MM.1S (cell line): ENCODE measurements around the gene GTPBP3.

Experiments used
- DNase-seq: peaks from one replicate; pipeline ENCODE4 v3.0.0-alpha.2; 2015
- H2AFZ ChIP-seq: fragments of 300-600 bp; sonication (generic); 2 replicates; pipeline ENCODE4 v1.6.0; 2016; ENCODE audit warnings: antibody characterized with exemption, low read length
- H3F3A ChIP-seq: fragments of 300-600 bp; sonication (generic); 2 replicates; pipeline ENCODE4 v1.6.1; 2016; ENCODE audit warnings: mild to moderate bottlenecking, antibody characterized with exemption, low read length, moderate library complexity, mixed read lengths; ENCODE audit not compliant: insufficient read depth
- H3K27ac ChIP-seq: fragments of 300-600 bp; sonication (generic); 2 replicates; pipeline ENCODE4 v1.5.1; 2016; ENCODE audit warnings: mild to moderate bottlenecking, low read length
- H3K27me3 ChIP-seq: fragments of 300-600 bp; sonication (generic); replicated peaks from 2 replicates; pipeline ENCODE4 v1.6.0; 2016; ENCODE audit warnings: low read length; ENCODE audit not compliant: insufficient read depth
- H3K36me3 ChIP-seq: fragments of 300-600 bp; sonication (generic); replicated peaks from 2 replicates; pipeline ENCODE4 v1.6.1; 2016; ENCODE audit warnings: mild to moderate bottlenecking, low read length, mixed read lengths; ENCODE audit not compliant: insufficient read depth
- H3K4me1 ChIP-seq: fragments of 300-600 bp; sonication (generic); 2 replicates; pipeline ENCODE4 v1.6.1; 2016; ENCODE audit warnings: low read length, mixed read lengths
- H3K4me2 ChIP-seq: fragments of 300-600 bp; sonication (generic); 2 replicates; pipeline ENCODE4 v1.6.0; 2016; ENCODE audit warnings: low read depth, low read length
- H3K4me3 ChIP-seq: fragments of 300-600 bp; sonication (generic); 2 replicates; pipeline ENCODE4 v1.5.1; 2016; ENCODE audit warnings: low read length, mixed read lengths
- H3K79me2 ChIP-seq: fragments of 300-600 bp; sonication (generic); 2 replicates; pipeline ENCODE4 v1.6.1; 2016; ENCODE audit warnings: mixed run types, low read length, mixed read lengths
- H3K9ac ChIP-seq: fragments of 300-600 bp; sonication (generic); 2 replicates; pipeline ENCODE4 v1.6.1; 2016; ENCODE audit warnings: low read length, mixed read lengths
- H3K9me2 ChIP-seq: fragments of 300-600 bp; sonication (generic); replicated peaks from 2 replicates; pipeline ENCODE4 v1.6.1; 2016; ENCODE audit warnings: mild to moderate bottlenecking, low read length, mixed read lengths; ENCODE audit not compliant: insufficient read depth
- H3K9me3 ChIP-seq: fragments of 300-600 bp; sonication (generic); replicated peaks from 2 replicates; pipeline ENCODE4 v1.6.1; 2016; ENCODE audit warnings: mild to moderate bottlenecking, low read length, mixed read lengths; ENCODE audit not compliant: insufficient read depth
- H4K20me1 ChIP-seq: fragments of 300-600 bp; sonication (generic); 2 replicates; pipeline ENCODE4 v1.6.1; 2016; ENCODE audit warnings: mild to moderate bottlenecking, low read length, moderate library complexity, mixed read lengths; ENCODE audit not compliant: insufficient read depth
- EZH2 ChIP-seq: fragments of 300-600 bp; sonication (generic); optimal IDR thresholded peaks from 2 replicates; pipeline ENCODE3; 2017; ENCODE audit warnings: low read depth, mild to moderate bottlenecking, antibody characterized with exemption, low read length, mixed read lengths
- EZH2phosphoT487 ChIP-seq: fragments of 300-600 bp; sonication (generic); IDR thresholded peaks from 2 replicates; pipeline ENCODE4 v1.6.1; 2018; ENCODE audit warnings: antibody characterized with exemption, low read length
- TF ChIP-seq, protein P1 (sequence below): fragments of 300-600 bp; sonication (generic); IDR thresholded peaks from 2 replicates; pipeline ENCODE4 v1.5.1; 2016; ENCODE audit warnings: antibody characterized with exemption, low read length, mixed read lengths

Gene GTPBP3

DNA sequence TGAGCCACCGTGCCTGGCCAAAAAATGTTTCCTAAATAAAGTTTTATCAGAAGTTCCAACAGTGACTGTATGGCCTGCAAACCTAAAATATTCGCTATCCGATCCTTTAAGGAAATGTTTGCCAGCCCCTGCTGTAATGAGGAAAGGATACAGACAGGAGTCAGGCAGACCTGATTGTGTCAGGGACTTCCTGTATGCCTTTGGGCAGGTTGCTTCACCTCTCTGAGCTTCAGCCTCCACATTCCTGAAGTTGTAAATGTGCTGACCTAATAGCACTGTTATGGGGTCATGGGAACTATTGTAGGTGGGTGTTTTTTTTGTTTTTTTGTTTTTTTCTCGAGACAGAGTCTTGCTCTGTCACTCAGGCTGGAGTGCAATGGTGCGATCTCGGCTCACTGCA is 40.4 kb upstream of the GTPBP3 start:
- Histone ChIP-seq H3K27ac (no peak overlapping the region), H3K4me2 (no peak overlapping the region), H3K36me3 (no peaks in the 10 kb centered on the region), H2AFZ (no peak overlapping the region), H4K20me1 (no peaks in the 10 kb centered on the region), H3K9me2 (no peaks in the 10 kb centered on the region), H3K27me3 (no peaks in the 10 kb centered on the region), H3K79me2 (peaks cover 7% of the 10 kb centered on the region; the same call in 1 of the 2 replicates), H3K9me3 (no peaks in the 10 kb centered on the region), H3K4me1 (no peaks in the 10 kb centered on the region), H3K9ac (no peak overlapping the region), H3K4me3 (no peak overlapping the region), H3F3A (no peaks in the 10 kb centered on the region)
- DNase-seq: no peak
- TF ChIP-seq EZH2: no peak
- TF ChIP-seq, protein P1, sequence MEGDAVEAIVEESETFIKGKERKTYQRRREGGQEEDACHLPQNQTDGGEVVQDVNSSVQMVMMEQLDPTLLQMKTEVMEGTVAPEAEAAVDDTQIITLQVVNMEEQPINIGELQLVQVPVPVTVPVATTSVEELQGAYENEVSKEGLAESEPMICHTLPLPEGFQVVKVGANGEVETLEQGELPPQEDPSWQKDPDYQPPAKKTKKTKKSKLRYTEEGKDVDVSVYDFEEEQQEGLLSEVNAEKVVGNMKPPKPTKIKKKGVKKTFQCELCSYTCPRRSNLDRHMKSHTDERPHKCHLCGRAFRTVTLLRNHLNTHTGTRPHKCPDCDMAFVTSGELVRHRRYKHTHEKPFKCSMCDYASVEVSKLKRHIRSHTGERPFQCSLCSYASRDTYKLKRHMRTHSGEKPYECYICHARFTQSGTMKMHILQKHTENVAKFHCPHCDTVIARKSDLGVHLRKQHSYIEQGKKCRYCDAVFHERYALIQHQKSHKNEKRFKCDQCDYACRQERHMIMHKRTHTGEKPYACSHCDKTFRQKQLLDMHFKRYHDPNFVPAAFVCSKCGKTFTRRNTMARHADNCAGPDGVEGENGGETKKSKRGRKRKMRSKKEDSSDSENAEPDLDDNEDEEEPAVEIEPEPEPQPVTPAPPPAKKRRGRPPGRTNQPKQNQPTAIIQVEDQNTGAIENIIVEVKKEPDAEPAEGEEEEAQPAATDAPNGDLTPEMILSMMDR: no peak
- TF ChIP-seq EZH2phosphoT487: no peak

DNA sequence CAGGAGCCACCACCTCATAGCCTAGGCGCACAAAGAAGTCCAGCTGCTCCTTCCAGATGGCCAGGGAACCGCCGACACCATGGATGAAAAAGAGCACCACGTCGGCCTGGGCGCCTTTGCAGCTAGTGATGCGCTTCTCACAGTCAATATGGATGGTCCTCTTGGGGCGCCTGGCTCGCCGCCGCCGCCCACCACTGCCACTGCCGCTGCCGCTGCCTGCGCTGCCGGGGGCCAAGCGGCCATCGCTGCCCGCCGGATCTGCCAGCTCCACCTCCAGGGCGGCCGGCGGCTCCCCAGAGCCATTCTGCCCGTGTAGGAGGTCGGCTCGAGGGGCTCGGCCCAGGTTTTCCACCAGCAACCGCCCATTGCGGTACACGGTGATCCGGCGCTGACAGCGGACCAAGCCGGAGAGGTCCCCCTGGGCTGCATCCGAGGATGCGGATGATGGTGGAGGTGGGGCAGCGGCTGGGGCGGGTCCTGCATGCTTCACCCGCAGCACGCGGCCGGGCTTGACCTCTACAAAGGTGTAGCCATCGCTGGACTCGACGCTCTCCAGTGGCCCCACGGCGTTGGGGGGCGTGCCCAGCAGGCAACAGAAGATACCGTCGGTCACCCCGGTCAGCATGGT is 36.2 kb upstream of the GTPBP3 start:
- H3K4me3 ChIP-seq: no peak overlapping the region
- no peaks in the 10 kb centered on the region for H4K20me1 ChIP-seq
- no peak overlapping the region for H2AFZ ChIP-seq
- H3K9me3 ChIP-seq: no peaks in the 10 kb centered on the region
- TF ChIP-seq, protein P1: no peak
- TF ChIP-seq EZH2phosphoT487: no peak
- no peak for TF ChIP-seq EZH2
- H3K27me3 ChIP-seq: no peaks in the 10 kb centered on the region
- peaks cover under 1% of the 10 kb centered on the region for H3K79me2 ChIP-seq
- peaks cover 17% of the 10 kb centered on the region for H3K4me1 ChIP-seq
- no peak overlapping the region for H3K4me2 ChIP-seq
- H3K27ac ChIP-seq: no peak overlapping the region
- no peak for DNase-seq
- peaks cover 12% of the 10 kb centered on the region; the same call in 1 of the 2 replicates for H3F3A ChIP-seq
- no peaks in the 10 kb centered on the region for H3K36me3 ChIP-seq
- H3K9me2 ChIP-seq: no peaks in the 10 kb centered on the region
- no peak overlapping the region for H3K9ac ChIP-seq

DNA sequence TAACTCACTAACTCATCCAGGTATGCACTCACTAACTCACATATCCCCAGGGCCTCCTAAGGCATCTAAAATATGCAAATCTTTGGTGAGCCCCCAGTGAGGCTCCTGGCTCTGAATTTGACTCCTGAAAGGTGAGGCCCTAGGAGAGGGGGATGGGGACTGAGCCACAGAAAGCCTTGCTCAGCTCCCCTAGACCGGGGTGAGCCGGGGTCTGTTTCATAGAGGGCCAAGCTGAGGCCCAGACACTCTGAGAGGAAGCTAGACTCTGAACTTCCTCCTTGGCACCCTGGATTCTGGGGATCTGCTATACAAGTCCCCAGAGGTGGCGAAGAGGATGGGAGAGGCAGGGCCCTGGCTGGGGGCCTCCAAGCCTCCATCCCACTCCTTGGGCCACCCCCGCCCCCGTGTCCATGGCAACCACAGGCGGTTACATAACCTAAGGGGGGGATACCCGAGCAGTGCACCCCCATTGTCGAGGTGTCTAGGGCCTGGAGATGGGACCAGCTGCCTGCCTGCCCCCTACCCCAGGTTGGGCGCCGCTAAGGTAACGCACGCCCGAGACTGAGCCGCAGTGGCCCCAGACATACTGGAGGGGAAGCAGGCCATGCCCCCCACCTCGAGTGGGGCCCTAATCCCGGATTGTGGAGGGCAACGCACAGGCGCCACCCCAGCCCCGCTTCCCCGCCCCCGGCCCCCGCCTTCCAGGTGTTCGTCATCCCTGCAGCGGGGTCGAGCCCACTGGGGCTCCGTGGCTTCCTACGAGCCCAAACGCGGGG is 34.8 kb upstream of the GTPBP3 start:
- Histone ChIP-seq H3K36me3 (no peaks in the 10 kb centered on the region), H4K20me1 (no peaks in the 10 kb centered on the region), H3K4me1 (peaks cover 17% of the 10 kb centered on the region), H3K9ac (peak overlapping the region; percentile 72; the same call in 1 of the 2 replicates), H3K9me3 (no peaks in the 10 kb centered on the region), H3K79me2 (peaks cover 15% of the 10 kb centered on the region), H3K27ac (no peak overlapping the region), H3K27me3 (no peaks in the 10 kb centered on the region), H3K4me3 (peak overlapping the region; percentile 77), H2AFZ (peak overlapping the region; percentile 87), H3K9me2 (no peaks in the 10 kb centered on the region), H3K4me2 (peak overlapping the region; percentile 89), H3F3A (peaks cover 19% of the 10 kb centered on the region)
- no peak for DNase-seq
- TF ChIP-seq EZH2 (no peak), EZH2phosphoT487 (no peak)
- TF ChIP-seq, protein P1: no peak
